Adipose tissue (tissue), 3 donors: Measurements from ENCODE around the gene COBL. TPM values are rescaled to one million over a fixed set of nuclear protein-coding genes. Genes with fewer than 3 reads are reported as not detected.

Experiments used
- H3K27ac ChIP-seq: one replicate; pipeline ENCODE4 v1.5.1; 2013; ENCODE audit warnings: low read depth, low read length
- WGBS, 3 donors: extraction: QIAGEN DNeasy Blood & Tissue Kit; methylation state at CpG; one replicate each; pipeline ENCODE4 v1.1.7; 2013; 5-methylcytosine and 5-hydroxymethylcytosine counted together
- polyA plus RNA-seq, 3 donors: library from polyadenylated mRNA; stranded (reverse); fragments of 200-250 nt; gene quantifications; one replicate each; pipeline ENCODE4 v1.2.3, GENCODE V29; 2013
- donor health status: healthy with polysubstance abuse.
- donor health status: Bipolar disorder and iron deficiency.
- donor health status: healthy.

The COBL gene
- polyA plus RNA-seq, 3 donors: 1.8 to 8.0 (median 4.8) TPM

DNA sequence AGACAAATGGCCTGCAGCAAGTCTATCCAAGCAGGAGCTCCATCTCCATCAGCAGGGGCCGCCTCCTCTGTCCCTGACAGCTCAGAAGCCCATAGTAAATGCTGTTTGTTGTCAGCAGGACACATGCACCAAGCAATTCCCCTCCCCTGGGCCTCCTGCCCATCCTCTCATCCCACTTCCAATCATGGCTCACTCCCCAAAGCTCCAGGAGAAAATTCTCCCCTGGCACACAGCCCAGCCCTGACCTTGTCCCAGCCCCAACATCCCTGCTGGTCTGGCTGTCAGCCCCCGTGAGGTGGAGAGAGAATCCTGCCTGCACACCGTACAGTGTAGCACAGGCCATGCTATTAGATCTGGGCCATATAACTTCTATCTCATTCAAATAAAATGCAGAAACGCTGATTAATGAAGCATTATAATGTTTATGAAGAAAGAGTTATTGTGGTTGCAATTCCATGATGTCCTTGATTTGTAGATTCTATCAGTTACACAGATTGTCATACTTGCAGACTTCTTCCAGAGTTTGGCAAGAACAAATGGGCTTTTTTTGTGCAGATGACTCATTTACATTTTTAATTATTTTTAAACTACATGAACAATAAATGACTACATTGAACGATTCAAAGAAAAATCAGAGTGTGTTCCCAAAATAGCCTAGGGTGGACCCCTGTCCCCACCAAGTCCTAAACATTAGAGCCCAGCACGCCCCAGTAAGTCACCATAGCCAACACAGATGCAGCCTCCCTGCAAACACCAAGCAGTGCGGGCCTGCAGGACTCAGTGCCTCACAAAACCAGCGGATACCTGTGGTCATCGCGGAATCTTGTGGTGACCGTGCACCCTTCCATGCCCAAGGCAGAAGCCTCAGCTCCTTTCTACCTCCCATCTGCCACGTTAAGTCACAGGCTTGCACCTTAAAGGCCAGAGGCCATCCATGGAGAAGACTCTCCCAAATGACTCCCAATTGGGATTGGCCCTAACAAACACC is 70.1 kb downstream of the COBL start:
- 79 to 84% (median 82%) methylated on average over 12 of the region's 12 CpGs for WGBS, 3 donors
- no peak overlapping the region for H3K27ac ChIP-seq

DNA sequence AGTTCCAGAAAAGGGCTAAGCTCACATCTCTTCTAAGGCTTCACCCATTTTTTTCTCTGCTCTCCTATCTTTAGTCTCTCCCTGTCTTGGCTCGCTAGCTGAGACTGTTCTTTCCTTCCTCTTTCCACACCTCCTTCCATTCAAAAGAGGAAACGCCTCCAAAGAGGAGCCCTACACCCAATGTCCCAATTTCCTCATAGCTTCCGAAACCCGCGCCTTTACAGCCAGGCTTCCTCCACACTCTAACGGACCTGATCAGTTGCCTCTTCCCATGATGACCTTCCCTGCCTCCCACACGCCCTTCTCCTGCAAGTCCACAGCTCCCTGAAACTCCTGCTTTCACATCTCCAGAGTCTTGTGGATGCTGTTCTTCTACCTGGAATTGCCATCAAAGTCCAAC is 71.7 kb downstream of the COBL start:
- 50 to 88% (median 66%) methylated on average over 7 of the region's 7 CpGs for WGBS, 3 donors
- H3K27ac ChIP-seq: no peak overlapping the region

DNA sequence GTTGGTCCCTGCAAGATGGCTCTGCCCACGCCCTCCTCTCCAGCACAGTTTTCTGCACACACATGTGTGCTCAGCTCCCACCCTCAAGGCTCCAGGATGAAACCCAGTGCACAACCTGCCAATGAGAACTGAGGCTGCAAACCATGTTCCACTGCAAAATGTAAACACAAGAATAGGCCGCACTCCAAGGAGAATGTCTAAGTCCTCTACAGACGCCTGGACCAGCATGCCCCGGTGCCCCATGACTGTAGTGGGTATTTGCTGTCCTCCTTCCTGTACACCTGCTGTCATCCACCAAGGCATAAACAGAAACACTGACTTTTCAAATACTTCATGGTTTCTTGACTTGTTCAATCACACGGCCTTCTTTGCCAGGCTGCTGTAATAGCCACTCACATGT is 72.6 kb downstream of the COBL start:
- H3K27ac ChIP-seq: no peak overlapping the region
- 83 to 87% (median 85%) methylated on average over 5 of the region's 5 CpGs for WGBS, 3 donors

DNA sequence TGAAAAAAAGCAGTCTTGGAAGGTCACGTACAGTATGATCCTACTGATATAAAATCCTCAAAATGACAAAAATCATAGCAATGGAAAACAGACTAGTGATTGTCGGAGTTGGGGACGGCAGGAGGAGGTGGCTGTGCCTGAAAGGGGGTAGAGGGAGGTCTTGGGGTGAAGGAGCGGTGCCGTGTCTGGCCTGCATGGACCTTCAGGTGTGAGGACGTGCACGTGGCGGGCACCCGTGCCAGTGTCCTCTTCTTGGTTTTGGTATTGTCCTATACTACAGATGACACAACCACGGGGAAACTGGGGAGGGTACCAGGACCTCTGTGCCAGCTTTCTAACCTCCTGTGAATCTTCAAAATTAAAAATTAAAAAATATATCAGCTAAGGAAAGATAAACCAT is 73.0 kb downstream of the COBL start:
- WGBS, 3 donors: 93 to 96% (median 95%) methylated on average over 10 of the region's 10 CpGs
- no peak overlapping the region for H3K27ac ChIP-seq

DNA sequence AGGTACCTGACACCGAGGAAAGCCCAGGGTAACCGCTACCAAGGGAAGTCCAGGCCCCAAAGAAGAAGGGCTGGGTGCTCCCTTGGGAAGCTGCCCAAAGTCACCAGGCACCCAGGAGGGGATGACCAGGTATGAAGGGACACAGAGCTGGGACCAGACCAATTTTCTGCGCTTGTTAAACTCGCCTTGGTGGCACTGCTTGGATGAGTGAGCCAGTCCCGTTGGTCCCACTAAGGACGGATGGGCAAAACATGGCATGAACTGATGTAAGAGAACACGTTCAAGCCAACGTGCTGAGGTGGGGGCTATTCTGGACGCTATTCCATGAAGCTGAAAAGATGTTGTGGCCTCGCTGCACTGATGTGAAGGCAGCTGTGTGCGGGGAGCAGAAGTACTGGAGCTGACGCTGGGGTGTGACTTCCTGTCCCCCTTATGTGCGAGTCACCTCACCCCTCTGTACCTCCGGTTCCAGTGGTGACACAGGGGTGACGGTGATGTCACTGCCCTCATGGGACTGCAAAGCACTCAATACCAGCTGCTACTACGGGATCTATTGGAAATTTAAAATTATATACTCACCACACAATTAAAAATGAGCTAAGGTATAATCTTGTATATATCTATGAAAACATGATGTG is 73.6 kb downstream of the COBL start:
- no peak overlapping the region for H3K27ac ChIP-seq
- WGBS, 3 donors: 77 to 88% (median 81%) methylated on average over 16 of the region's 16 CpGs

DNA sequence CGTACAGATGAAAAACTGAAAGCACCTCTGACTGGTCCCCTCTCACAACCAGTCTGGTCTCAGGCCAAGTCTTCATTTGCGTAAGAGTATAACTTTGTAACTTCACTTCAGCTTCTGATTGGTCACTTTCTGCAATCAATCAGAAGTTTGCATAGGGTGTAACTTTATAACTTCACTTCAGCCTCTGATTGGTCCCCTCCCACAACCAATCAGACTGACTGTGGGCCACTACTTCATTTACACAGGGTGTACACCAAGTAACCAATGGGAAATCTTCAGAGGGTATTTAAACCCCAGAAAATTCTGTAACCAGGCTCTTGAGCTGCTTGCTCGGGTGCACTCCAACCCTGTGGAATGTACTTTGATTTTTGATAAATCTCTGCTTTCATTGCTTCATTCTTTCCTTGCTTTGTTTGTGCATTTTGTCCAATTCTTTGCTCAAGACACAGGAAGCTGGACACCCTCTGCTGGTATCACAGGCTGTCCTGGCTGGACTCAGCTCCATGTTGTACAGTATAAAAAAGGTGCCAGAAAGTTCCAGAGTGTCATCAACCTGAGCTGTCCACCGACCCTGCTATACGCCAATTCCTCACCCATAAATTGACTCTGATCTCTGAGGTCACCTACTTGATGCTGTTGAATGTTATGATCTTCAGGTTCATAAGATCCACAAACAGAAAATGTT is 74.5 kb downstream of the COBL start:
- H3K27ac ChIP-seq: no peak overlapping the region
- 83 to 86% (median 84%) methylated on average over 5 of the region's 5 CpGs for WGBS, 3 donors

DNA sequence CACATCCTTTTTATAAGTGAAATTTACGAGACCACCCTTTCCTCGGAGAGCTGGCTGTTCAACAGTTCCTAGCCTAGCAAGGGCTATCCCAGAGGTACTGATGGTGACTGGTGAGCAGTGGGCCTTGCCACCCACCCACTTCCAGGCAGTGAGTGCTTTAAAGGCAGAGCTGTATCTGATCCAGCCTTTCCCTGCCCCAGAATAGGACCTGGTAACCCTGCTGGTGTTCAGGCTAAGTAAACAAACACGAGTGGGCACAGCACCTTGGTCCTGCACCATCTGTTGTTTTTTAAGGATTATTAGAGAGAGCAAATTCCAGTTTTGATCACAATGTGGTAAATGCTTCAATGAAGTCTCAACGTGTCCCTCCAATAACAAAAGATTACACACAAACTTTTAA is 75.7 kb downstream of the COBL start:
- WGBS, 3 donors: 69 to 83% (median 71%) methylated on average over 4 of the region's 4 CpGs

DNA sequence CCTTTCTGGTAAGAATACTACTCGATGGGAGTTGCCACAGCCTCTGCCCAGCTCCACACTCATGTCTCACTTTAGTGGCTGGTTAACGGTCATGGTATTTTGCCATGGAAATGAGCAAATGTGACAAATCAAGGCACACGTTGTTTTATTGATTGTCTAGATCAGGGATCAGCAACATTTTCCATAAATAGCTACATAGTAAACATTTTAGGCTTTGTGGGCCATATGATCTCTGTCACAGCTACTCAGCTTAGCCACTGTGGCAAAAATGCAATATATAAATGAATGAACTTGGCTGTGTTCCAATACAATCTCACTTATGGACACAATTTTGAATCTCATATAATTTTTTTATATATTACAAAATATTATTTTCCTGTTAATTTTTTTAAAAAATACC is 76.9 kb downstream of the COBL start:
- 79 to 86% (median 80%) methylated on average over 3 of the region's 3 CpGs for WGBS, 3 donors
- no peak overlapping the region for H3K27ac ChIP-seq

More for the DNA sequence above, 75.7 kb downstream of the COBL start:
- H3K27ac ChIP-seq: no peak overlapping the region

DNA sequence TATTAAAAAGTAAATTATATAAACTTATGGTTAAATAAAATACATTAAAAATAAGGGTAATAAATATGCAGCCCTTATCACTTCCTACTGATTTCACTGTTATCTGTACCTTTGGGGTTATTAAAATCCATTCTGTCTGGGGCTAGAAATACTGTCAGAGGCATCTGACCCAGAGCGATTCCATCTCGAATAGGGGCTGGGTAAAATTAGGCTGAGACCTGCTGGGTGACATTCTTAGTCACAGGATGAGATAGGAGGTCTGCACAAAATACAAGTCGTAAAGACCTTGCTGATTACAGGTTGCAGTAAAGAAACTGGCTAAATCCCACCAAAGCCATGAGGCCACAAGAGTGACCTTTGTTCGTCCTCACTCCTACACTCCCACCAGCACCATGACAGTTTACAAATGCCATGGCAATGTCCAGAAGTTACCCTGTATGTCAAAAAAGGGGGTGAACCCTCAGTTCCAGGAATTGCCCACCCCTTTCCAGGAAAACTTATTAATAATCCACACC is 77.6 kb downstream of the COBL start:
- no peak overlapping the region for H3K27ac ChIP-seq
- 65 to 79% (median 77%) methylated on average over 4 of the region's 4 CpGs for WGBS, 3 donors

DNA sequence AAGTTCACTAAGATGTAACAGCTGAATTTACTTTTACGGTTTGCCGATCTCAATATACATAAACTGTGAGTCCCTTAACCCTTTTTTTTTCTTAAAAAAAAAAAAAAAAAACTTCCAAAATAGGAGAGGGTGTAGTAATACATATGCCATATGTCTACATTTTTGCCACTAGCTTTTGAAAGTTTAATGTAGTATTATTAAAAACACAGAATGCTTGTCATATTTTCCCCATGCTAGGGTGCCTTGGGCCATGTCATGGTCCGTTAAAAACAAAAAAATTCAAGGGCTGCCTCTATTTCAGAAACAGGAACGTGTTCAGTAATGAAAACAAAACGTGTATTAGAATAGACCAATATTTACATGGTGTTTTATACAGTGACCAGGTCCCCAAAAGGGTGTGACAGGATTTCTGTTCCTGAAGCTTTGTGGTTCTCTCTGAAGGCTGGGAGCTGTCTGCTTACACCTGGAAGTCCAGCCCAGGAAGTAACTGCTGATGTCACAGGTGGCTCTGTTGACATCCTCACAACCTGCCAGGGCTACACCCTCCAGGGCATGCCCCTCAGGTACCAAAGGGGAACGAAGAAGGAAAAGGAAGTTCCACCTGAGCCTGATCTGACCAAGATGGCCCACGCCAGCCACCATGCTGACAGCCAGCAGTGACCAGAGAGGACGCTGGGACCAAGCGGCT is 79.0 kb downstream of the COBL start:
- WGBS, 3 donors: 83 to 91% (median 86%) methylated on average over 9 of the region's 9 CpGs
- H3K27ac ChIP-seq: no peak overlapping the region

DNA sequence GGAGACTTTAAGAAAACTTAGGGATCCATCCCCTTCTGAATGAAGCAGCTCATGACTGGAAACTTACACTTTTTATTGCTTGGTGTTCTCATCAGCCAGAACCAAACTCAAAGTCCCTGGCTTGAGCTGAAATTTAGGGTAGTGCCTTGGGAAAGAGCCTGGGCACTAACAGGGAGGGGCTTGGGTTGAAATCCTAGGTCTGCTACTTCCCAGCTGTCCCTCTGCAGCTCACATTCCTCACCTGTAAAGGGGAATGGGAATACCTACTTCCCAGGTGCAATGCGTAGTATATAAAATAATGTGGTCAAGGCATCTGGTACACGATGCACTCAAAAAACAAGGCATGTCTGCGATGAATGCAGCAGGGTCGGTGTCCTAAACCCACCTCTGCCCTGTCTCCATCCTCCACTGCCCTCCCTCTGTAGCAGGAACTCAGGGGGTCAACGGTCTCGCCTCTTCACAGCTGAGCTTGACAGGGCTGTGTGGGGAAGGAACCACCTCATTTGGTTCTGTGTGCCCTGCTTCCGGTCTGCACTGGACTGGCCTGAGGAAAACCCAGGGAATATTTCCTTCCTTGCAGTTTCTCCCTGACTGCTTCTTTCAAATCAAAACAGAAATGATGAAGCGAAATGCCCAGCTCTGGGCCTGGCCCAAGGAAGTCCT is 80.0 kb downstream of the COBL start:
- no peak overlapping the region for H3K27ac ChIP-seq
- WGBS, 3 donors: 77 to 85% (median 80%) methylated on average over 8 of the region's 8 CpGs

DNA sequence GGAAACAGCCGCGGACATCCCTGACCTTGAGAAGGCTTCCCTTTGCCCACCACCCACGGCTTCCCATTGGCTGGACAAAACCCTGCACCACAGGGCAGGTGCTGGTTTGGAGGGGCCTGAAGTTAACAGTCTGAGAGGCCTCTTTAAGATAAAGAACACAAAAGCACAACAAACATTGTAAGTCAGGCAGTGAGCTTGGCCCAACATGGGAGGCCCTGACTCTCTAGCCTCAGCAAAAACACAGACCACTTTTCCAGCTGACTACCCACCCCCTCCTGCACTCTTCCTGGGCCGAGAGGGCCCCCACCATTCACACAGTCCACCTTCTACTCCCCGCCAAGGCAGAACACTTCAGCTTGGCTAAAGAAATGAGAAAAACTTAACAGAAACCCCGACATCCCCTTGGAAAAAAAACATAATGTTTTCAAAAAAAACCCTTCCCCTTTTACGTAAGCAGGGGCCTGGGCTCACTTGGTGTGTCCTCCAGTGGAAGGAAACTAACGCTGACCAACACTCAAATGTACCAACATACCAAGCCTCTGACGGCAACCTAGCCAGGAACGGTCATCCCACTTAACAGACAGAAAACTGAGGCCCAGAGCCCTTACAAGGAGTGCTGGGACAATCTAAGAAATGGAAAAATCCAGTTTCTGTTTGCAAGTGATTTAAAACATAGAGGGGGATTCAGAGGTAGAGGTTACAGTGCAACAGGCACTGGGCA is 80.9 kb downstream of the COBL start:
- WGBS, 3 donors: 69 to 82% (median 73%) methylated on average over 10 of the region's 10 CpGs
- no peak overlapping the region for H3K27ac ChIP-seq

DNA sequence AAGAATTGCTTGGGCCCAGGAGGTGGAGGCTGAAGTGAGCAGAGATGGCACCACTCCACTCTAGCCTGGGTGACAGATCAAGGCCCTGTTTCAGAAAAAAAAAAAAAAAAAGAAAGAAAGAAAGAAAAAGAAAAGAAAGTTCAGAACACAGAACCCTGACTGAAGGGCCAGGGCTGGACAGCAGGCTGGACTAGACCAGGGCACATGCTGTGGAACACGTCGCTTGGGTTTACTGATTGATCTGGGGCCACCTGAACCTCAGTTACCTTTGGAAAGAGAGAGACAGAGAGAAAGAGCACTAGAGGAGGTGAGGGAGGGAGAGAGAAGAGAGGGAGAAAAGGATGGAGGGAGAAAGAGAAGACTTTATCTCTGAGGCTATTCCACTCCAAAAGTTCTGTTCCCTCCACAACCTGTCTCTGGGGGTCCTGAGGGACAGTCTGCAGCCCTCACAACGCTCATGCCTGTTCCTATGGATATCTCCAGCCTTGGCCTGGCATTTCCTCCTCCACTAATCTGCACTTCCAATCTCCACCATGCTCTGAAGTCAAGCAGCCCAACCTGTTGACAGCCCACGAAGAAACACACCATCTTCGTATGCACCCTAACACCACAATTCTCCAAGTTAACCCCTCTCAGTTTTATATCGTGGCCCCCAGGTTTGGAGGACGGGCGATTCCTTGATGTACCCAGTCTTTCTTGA is 81.8 kb downstream of the COBL start:
- H3K27ac ChIP-seq: no peak overlapping the region
- 90 to 95% (median 93%) methylated on average over 8 of the region's 8 CpGs for WGBS, 3 donors

DNA sequence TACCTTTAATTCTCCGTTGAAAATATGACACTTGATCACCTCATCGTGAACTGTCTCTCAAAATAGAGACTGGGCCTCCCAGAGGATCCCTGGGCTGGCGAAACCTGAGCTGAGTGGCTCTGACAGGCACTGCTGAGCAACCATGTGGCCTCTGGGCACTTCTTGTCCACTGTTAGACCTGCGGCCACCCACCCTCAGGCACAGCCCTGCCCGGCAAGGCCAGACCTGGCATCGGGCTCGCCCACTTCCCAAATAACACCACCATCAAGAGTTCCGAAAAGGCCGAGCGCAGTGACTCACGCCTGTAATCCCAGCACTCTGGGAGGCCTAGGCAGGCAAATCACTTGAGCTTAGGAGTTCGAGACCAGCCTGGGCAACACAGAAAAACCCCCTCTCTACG is 82.5 kb downstream of the COBL start:
- WGBS, 3 donors: 91 to 94% (median 92%) methylated on average over 13 of the region's 13 CpGs
- no peak overlapping the region for H3K27ac ChIP-seq

DNA sequence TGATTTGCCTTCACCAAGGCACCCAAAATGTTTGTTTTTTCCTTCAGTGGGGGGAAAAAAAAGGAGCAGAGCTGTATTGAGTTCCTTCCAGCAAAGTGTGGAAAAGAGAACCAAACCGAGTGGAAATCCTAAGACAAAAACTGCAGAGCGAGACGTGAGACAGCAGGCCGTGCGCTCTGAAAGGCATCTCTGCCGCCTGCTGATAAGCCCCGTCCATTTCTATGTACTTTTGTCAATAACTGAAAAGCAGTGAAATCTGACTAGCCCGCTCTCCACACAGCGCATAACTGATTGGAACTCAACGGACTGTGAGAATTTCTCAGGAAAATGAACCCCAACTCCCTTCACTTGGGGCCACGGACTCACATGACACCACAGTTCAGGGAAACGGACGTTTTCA is 83.2 kb downstream of the COBL start:
- no peak overlapping the region for H3K27ac ChIP-seq
- WGBS, 3 donors: 36 to 82% (median 69%) methylated on average over 13 of the region's 13 CpGs

DNA sequence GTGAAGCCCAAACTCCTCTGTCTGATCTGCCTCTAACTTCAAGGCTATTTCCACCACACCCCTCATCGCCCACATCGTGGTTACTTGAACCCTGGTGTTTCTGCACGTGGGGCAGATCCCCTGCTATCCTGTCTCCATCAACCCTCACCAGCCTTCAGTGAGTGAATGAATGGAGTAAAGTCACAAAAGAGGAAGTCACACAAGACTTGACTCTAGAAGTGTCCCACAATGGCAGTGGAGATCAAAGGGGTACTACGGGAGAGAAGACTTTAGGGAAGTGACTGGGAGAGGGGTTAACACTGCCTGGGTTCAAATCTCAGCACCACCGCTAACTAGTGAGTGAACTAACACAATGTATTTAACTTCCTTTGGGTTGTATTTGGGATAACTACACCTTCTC is 85.9 kb downstream of the COBL start:
- H3K27ac ChIP-seq: no peak overlapping the region
- WGBS, 3 donors: 79 to 89% (median 80%) methylated on average over 5 of the region's 5 CpGs

DNA sequence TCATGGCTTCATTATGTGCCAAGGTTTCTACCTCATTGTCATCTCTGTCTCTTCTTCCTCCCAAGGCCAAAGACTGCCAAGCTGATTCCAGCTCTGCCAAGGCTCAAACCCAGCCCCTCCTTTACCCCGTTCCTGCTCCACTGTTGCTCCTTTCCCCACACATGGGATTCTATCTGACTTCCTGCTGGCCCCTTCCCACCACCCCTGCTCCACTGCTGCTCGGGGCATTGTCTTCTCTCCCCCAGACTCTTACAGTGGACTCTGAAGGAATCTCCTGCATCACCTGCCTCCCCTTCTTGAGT is 86.3 kb downstream of the COBL start:
- no peak overlapping the region for H3K27ac ChIP-seq
- 79 to 92% (median 81%) methylated on average over 2 of the region's 2 CpGs for WGBS, 3 donors
